Keratinocyte (primary cell): ENCODE results near the gene CTDSP1. TPM values are rescaled to one million over a fixed set of nuclear protein-coding genes. Genes with fewer than 3 reads are reported as not detected.

Experiments used
- DNase-seq: peaks from one replicate; pipeline ENCODE4 v3.0.0-alpha.2; 2011; ENCODE audit warnings: low read depth, missing footprints, low spot score
- FAIRE-seq: peaks from 2 replicates; lab custom pipeline; 2011; peaks lifted over from hg19 to GRCh38; lab: Jason Lieb, UNC
- H2AFZ ChIP-seq: 2 replicates; pipeline ENCODE4 v1.6.0; 2012; ENCODE audit warnings: low read length, control low read depth, inconsistent platforms; ENCODE audit not compliant: control insufficient read depth
- H3K27ac ChIP-seq: 2 replicates; pipeline ENCODE4 v1.5.1; 2011; ENCODE audit warnings: low read length; ENCODE audit not compliant: control insufficient read depth, insufficient read depth
- H3K27me3 ChIP-seq: 3 replicates; pipeline ENCODE4 v1.6.0; 2011; ENCODE audit warnings: low read length; ENCODE audit not compliant: control insufficient read depth, insufficient read depth; ENCODE audit errors: extremely low read depth
- H3K36me3 ChIP-seq, 2 experiments: 2 replicates in 1 of 2; 3 replicates in 1 of 2; pipeline ENCODE4 v1.5.1; 2011; ENCODE audit warnings: low read length in 2 of 2, mild to moderate bottlenecking in 1 of 2; ENCODE audit not compliant: control insufficient read depth in 2 of 2, insufficient read depth in 2 of 2; ENCODE audit errors: extremely low read depth in 1 of 2
- H3K4me1 ChIP-seq: 3 replicates; pipeline ENCODE4 v1.5.1; 2011; ENCODE audit warnings: low read length; ENCODE audit not compliant: control insufficient read depth, insufficient read depth; ENCODE audit errors: extremely low read depth
- H3K4me2 ChIP-seq: 3 replicates; pipeline ENCODE4 v1.6.0; 2011; ENCODE audit warnings: low read depth, low read length; ENCODE audit not compliant: control insufficient read depth, insufficient read depth; ENCODE audit errors: extremely low read depth
- H3K4me3 ChIP-seq, 3 experiments: fragments of 200-600 bp in 1 of 3; sonication (generic) in 1 of 3; 2 replicates in 2 of 3; 3 replicates in 1 of 3; pipeline ENCODE4 v1.5.1; 2011 to 2016; ENCODE audit warnings: low read length in 3 of 3, mild to moderate bottlenecking in 3 of 3, control low read depth in 2 of 3, inconsistent platforms in 1 of 3, low read depth in 1 of 3, mixed read lengths in 1 of 3, mixed run types in 1 of 3, moderate library complexity in 1 of 3; ENCODE audit not compliant: control insufficient read depth in 2 of 3, insufficient read depth in 2 of 3; ENCODE audit errors: extremely low read depth in 1 of 3
- H3K79me2 ChIP-seq: 2 replicates; pipeline ENCODE4 v1.6.0; 2012; ENCODE audit warnings: low read length; ENCODE audit not compliant: control insufficient read depth, insufficient read depth
- H3K9ac ChIP-seq: 3 replicates; pipeline ENCODE4 v1.6.0; 2011; ENCODE audit warnings: low read length; ENCODE audit not compliant: control insufficient read depth, insufficient read depth; ENCODE audit errors: extremely low read depth
- H3K9me1 ChIP-seq: 3 replicates; pipeline ENCODE4 v1.6.0; 2011; ENCODE audit warnings: low read length; ENCODE audit not compliant: control insufficient read depth, insufficient read depth; ENCODE audit errors: extremely low read depth
- H3K9me3 ChIP-seq: 2 replicates; pipeline ENCODE4 v1.5.1; 2012; ENCODE audit warnings: low read depth, low read length; ENCODE audit not compliant: control insufficient read depth
- H4K20me1 ChIP-seq: 3 replicates; pipeline ENCODE4 v1.6.0; 2011; ENCODE audit warnings: low read length; ENCODE audit not compliant: control insufficient read depth, insufficient read depth; ENCODE audit errors: extremely low read depth
- EZH2 ChIP-seq: IDR thresholded peaks from one replicate; pipeline ENCODE4 v1.6.1; 2012; ENCODE audit warnings: inconsistent platforms, mild to moderate bottlenecking, low read length, moderate library complexity
- dilution Hi-C: fragments of 300-500 bp; cut with MboI; formaldehyde crosslinking; loops from one replicate; pipeline ENCODE4 v1.7.0; 2020; ENCODE audit warnings: low sequenced_read_pairs; ENCODE audit not compliant: extremely low pct_ligation_motif_present
- polyA plus RNA-seq, 5 experiments: library from polyadenylated mRNA; depleted of rRNA in 3 of 5; stranded (reverse) in 3 of 5; stranded (forward) in 1 of 5; unstranded in 1 of 5; fragments of >200 nt; gene quantifications; 1 replicate in 1 of 5; 2 replicates in 3 of 5; 3 replicates in 1 of 5; pipeline versions ENCODE4 v1.2.1 to v1.2.3, GENCODE V29; 2011 to 2012; ENCODE audit warnings: missing spikeins in 2 of 5, low read depth in 1 of 5, low replicate concordance in 1 of 5
- TF ChIP-seq, protein P1 (sequence below), 3 experiments: IDR thresholded peaks in 1 of 3; conservative IDR thresholded peaks in 1 of 3; optimal IDR thresholded peaks in 1 of 3; 2 replicates in 2 of 3; 3 replicates in 1 of 3; pipeline versions ENCODE3 to v1.5.1; 2011; ENCODE audit warnings: low read length in 3 of 3, mild to moderate bottlenecking in 3 of 3, moderate library complexity in 2 of 3, control low read depth in 1 of 3, inconsistent platforms in 1 of 3; ENCODE audit not compliant: insufficient read depth in 2 of 3; ENCODE audit errors: extremely low read depth in 1 of 3

The CTDSP1 gene
- polyA plus RNA-seq, 1 donor (not counting 4 experiments of a cell fraction or from before 2014, with no cell fraction given), result 38.7 TPM

DNA sequence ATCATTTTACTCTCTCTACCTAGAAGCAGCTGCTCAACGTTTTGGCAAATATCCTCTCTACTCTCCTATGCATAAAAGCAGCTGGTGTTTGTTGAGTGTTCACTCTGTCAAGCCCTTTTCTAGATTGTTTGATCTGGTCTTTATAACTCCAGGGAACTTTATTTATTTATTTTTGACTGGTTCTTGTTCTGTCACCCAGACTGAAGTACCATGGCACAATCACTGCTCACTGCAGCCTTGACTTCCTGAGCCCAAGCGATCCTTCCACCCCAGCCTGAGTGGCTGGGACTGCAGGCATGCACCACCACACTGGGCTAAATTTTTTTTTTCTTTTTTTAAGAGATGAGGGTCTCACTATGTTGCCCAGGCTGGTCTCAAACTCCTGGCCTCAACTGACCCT is 30.3 kb upstream of the CTDSP1 start:
- no peak overlapping the region for H2AFZ ChIP-seq
- H3K27ac ChIP-seq, result no peak overlapping the region
- dilution Hi-C loops, result no loop called here
- no peaks in the 10 kb centered on the region for H3K9me1 ChIP-seq
- H3K36me3 ChIP-seq, result no peaks in the 10 kb centered on the region
- H3K4me2 ChIP-seq, result no peak overlapping the region
- no peaks in the 10 kb centered on the region for H3K9me3 ChIP-seq
- FAIRE-seq (no peak), DNase-seq (no peak)
- H3K9ac ChIP-seq, result no peak overlapping the region
- TF ChIP-seq EZH2, result no peak
- no peaks in the 10 kb centered on the region for H3K27me3 ChIP-seq
- no peaks in the 10 kb centered on the region for H4K20me1 ChIP-seq
- H3K4me3 ChIP-seq, result no peak overlapping the region
- H3K4me1 ChIP-seq, result peaks cover 4% of the 10 kb centered on the region
- no peaks in the 10 kb centered on the region for H3K79me2 ChIP-seq

DNA sequence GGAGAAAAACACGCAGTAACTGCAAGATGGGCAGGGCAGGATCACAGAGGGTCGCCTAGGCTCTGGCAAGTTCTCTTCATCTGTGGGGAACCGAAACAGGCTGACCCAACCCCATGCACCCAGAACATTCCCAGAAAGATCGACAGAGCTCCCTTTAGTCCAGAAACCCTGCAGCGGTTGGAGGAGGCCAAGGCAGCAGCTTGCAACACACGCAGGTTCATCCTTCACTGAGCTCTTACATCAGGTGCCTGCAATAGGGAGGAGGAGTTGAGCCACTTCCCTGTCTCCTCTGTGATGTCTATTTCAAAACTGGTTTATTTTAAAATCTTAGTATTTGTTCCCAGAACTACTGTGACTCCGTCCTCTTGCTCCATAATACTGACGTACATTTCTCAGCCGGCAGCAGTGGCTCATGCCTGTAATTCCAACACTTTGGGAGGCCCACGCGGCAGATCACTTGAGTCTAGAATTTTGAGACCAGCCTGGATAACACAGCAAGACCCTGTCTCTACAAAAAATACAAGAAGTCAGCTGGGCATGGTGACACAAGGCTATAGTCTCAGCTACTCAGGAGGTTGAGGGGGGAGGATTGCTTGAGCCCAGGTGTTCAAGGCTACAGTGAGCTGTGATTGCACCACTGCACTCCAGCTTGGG is 29.1 kb upstream of the CTDSP1 start:
- H3K9ac ChIP-seq, result no peak overlapping the region
- no peak overlapping the region for H3K4me2 ChIP-seq
- no peak overlapping the region for H3K27ac ChIP-seq

More for the DNA sequence above, 29.1 kb upstream of the CTDSP1 start:
- no peak overlapping the region for H3K4me3 ChIP-seq
- H3K4me1 ChIP-seq, result peaks cover 9% of the 10 kb centered on the region
- no peak overlapping the region for H2AFZ ChIP-seq
- H4K20me1 ChIP-seq, result no peaks in the 10 kb centered on the region
- TF ChIP-seq, protein P1, sequence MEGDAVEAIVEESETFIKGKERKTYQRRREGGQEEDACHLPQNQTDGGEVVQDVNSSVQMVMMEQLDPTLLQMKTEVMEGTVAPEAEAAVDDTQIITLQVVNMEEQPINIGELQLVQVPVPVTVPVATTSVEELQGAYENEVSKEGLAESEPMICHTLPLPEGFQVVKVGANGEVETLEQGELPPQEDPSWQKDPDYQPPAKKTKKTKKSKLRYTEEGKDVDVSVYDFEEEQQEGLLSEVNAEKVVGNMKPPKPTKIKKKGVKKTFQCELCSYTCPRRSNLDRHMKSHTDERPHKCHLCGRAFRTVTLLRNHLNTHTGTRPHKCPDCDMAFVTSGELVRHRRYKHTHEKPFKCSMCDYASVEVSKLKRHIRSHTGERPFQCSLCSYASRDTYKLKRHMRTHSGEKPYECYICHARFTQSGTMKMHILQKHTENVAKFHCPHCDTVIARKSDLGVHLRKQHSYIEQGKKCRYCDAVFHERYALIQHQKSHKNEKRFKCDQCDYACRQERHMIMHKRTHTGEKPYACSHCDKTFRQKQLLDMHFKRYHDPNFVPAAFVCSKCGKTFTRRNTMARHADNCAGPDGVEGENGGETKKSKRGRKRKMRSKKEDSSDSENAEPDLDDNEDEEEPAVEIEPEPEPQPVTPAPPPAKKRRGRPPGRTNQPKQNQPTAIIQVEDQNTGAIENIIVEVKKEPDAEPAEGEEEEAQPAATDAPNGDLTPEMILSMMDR (optimal IDR thresholded peaks at IDR 0.05 in 1 of 3, IDR thresholded peaks at IDR 0.05 in 1 of 3, conservative IDR thresholded peaks at IDR 0.05 in 1 of 3; ENCODE audit: extremely low read depth in 1 of 3, insufficient read depth in 2 of 3, low read length in 3 of 3), result no peak
- TF ChIP-seq EZH2, result no peak
- H3K9me1 ChIP-seq, result no peaks in the 10 kb centered on the region
- DNase-seq (no peak), FAIRE-seq (no peak)
- dilution Hi-C loops, result no loop called here
- no peaks in the 10 kb centered on the region for H3K27me3 ChIP-seq
- no peaks in the 10 kb centered on the region for H3K36me3 ChIP-seq
- H3K9me3 ChIP-seq, result no peaks in the 10 kb centered on the region
- no peaks in the 10 kb centered on the region for H3K79me2 ChIP-seq
